ENCODE measurements around the gene DUOX1. TPM values are rescaled to one million over a fixed set of nuclear protein-coding genes. Genes with fewer than 3 reads are reported as not detected.
A peak's percentile ranks its signal among the peaks of the same experiment; 100 is the strongest.

The DUOX1 gene
- total and polyA plus RNA-seq, 2 of the 13 experiments (the other 11 are each of a cell fraction or from before 2014, with no cell fraction given): 0.03 TPM; not detected in 1

GRCh38 chr15:45200799-45201556, 71.2 kb downstream of the DUOX1 start (continued):
- TF ChIP-seq ZNF142 (CRISPR knock-in tag; IDR thresholded peaks at IDR 0.05) (no peak), CREM (IDR thresholded peaks at IDR 0.05) (0 out of 2 replicates have a peak, but pooled peaks have one; percentile 3), CREM (CRISPR knock-in tag; IDR thresholded peaks at IDR 0.05) (no peak), NCOR1 (IDR thresholded peaks at IDR 0.05; ENCODE audit: borderline replicate concordance, low read length) (no peak), ZNF503 (CRISPR knock-in tag; IDR thresholded peaks at IDR 0.05) (no peak), RORA (CRISPR knock-in tag; IDR thresholded peaks at IDR 0.05) (no peak), ZNF3 (CRISPR knock-in tag; IDR thresholded peaks at IDR 0.05) (no peak), KLF12 (CRISPR knock-in tag; IDR thresholded peaks at IDR 0.05; ENCODE audit: borderline replicate concordance) (no peak), ZNF383 (CRISPR knock-in tag; IDR thresholded peaks at IDR 0.05; ENCODE audit: borderline replicate concordance) (no peak), SNAI1 (CRISPR knock-in tag; IDR thresholded peaks at IDR 0.05; ENCODE audit: borderline replicate concordance) (no peak), NRL (CRISPR knock-in tag; IDR thresholded peaks at IDR 0.05; ENCODE audit: borderline replicate concordance) (no peak; the same call in 1 of the 2 replicates), ZSCAN20 (CRISPR knock-in tag; IDR thresholded peaks at IDR 0.05; ENCODE audit: borderline replicate concordance) (no peak), ARNT (IDR thresholded peaks at IDR 0.05) (no peak), ZNF343 (CRISPR knock-in tag; IDR thresholded peaks at IDR 0.05) (no peak), ONECUT2 (CRISPR knock-in tag; IDR thresholded peaks at IDR 0.05) (no peak), TAF1 (CRISPR knock-in tag; IDR thresholded peaks at IDR 0.05) (0 out of 2 replicates have a peak, but pooled peaks have one; percentile 31)
